Peyer's patch (tissue), 4 donors: ENCODE results near the gene LARGE2. TPM values are rescaled to one million over a fixed set of nuclear protein-coding genes. Genes with fewer than 3 reads are reported as not detected.
A peak's percentile ranks its signal among the peaks of the same experiment; 100 is the strongest.
"Not testable (repeated sequence)": the region's sequence is repeated elsewhere in the genome, so short reads cannot be mapped to it uniquely, and the experiment has no call there.

Source experiments
- DNase-seq, 3 donors: peaks; one replicate each; pipeline ENCODE4 v3.0.0-alpha.2; 2017 to 2019
- H3K27ac ChIP-seq, 4 donors: fragments of 200-600 bp; sonication (generic); one replicate each; pipeline ENCODE4 v1.5.1; 2016 to 2019
- H3K27me3 ChIP-seq, 2 donors: fragments of 200-600 bp; sonication (generic); one replicate each; pipeline ENCODE4 v1.5.1; 2019
- H3K36me3 ChIP-seq, 3 donors: fragments of 200-600 bp; sonication (generic); one replicate each; pipeline ENCODE4 v1.5.1; 2016 to 2019
- H3K4me1 ChIP-seq, 4 donors: fragments of 200-600 bp; sonication (generic); one replicate each; pipeline ENCODE4 v1.5.1; 2016 to 2019
- H3K4me3 ChIP-seq, 4 donors: fragments of 200-600 bp; sonication (generic); 1 replicate in 3 of 4; 2 replicates in 1 of 4; pipeline ENCODE4 v1.5.1; 2016 to 2019; ENCODE audit warnings: mild to moderate bottlenecking in 1 of 4
- H3K9me3 ChIP-seq, 4 donors: fragments of 200-600 bp; sonication (generic); one replicate each; pipeline ENCODE4 v1.5.1; 2016 to 2019; ENCODE audit warnings: mild to moderate bottlenecking in 1 of 4
- POLR2A ChIP-seq, 2 donors: fragments of 450-650 bp; IDR thresholded peaks; one replicate each; pipeline ENCODE4 v1.5.1; 2017; ENCODE audit warnings: antibody characterized with exemption in 2 of 2, mild to moderate bottlenecking in 2 of 2, moderate library complexity in 2 of 2
- total RNA-seq, 4 donors: library from RNA; depleted of rRNA; stranded (reverse); fragments of >200 nt; gene quantifications; one replicate each; pipeline ENCODE4 v1.1.0, GENCODE V29; 2016
- TF ChIP-seq, protein P1 (sequence below), 6 experiments: fragments of 450-650 bp in 4 of 6; fragments of 200-600 bp in 2 of 6; sonication (generic) in 1 of 6; IDR thresholded peaks; one replicate each; pipeline ENCODE4 v1.5.1; 2017 to 2019; ENCODE audit warnings: antibody characterized with exemption in 6 of 6, mild to moderate bottlenecking in 3 of 6, moderate library complexity in 1 of 6

Gene LARGE2
- total RNA-seq, 4 donors from 2014 or later, result 0.83 to 1.6 (median 1.2) TPM; not detected in 1

DNA sequence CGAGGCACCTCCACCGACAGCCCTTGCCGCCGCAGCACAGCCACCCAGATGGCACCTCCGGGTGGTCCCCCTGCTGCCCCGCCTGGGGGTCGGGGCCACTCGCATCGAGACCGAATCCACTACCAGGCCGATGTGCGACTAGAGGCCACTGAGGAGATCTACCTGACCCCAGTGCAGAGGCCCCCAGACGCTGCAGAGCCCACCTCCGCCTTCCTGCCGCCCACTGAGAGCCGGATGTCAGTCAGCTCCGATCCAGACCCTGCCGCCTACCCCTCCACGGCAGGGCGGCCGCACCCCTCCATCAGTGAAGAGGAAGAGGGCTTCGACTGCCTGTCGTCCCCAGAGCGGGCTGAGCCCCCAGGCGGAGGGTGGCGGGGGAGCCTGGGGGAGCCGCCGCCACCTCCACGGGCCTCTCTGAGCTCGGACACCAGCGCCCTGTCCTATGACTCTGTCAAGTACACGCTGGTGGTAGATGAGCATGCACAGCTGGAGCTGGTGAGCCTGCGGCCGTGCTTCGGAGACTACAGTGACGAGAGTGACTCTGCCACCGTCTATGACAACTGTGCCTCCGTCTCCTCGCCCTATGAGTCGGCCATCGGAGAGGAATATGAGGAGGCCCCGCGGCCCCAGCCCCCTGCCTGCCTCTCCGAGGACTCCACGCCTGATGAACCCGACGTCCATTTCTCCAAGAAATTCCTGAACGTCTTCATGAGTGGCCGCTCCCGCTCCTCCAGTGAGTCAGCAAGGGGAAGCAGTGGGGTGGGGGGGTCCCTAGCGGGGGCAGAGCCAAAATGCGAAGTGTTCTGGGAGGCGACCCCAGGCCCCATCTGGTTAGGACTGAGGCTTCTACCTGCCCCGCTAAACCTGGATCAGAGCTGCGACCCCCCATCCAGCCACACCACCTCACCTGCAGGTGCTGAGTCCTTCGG lies 19.7 kb upstream of the LARGE2 start:
- no peak for DNase-seq
- TF ChIP-seq POLR2A (IDR thresholded peaks at IDR 0.05), result no peak
- TF ChIP-seq, protein P1, sequence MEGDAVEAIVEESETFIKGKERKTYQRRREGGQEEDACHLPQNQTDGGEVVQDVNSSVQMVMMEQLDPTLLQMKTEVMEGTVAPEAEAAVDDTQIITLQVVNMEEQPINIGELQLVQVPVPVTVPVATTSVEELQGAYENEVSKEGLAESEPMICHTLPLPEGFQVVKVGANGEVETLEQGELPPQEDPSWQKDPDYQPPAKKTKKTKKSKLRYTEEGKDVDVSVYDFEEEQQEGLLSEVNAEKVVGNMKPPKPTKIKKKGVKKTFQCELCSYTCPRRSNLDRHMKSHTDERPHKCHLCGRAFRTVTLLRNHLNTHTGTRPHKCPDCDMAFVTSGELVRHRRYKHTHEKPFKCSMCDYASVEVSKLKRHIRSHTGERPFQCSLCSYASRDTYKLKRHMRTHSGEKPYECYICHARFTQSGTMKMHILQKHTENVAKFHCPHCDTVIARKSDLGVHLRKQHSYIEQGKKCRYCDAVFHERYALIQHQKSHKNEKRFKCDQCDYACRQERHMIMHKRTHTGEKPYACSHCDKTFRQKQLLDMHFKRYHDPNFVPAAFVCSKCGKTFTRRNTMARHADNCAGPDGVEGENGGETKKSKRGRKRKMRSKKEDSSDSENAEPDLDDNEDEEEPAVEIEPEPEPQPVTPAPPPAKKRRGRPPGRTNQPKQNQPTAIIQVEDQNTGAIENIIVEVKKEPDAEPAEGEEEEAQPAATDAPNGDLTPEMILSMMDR (IDR thresholded peaks at IDR 0.05), result no peak
- H3K4me1 ChIP-seq, result peaks cover 0 to 40% (median 10%) of the 10 kb centered on the region in 4 donors
- no peaks in the 10 kb centered on the region for H3K27me3 ChIP-seq
- H3K4me3 ChIP-seq, result no peak overlapping the region
- H3K36me3 ChIP-seq, result no peaks in the 10 kb centered on the region
- no peaks in the 10 kb centered on the region for H3K9me3 ChIP-seq
- no peak overlapping the region for H3K27ac ChIP-seq

DNA sequence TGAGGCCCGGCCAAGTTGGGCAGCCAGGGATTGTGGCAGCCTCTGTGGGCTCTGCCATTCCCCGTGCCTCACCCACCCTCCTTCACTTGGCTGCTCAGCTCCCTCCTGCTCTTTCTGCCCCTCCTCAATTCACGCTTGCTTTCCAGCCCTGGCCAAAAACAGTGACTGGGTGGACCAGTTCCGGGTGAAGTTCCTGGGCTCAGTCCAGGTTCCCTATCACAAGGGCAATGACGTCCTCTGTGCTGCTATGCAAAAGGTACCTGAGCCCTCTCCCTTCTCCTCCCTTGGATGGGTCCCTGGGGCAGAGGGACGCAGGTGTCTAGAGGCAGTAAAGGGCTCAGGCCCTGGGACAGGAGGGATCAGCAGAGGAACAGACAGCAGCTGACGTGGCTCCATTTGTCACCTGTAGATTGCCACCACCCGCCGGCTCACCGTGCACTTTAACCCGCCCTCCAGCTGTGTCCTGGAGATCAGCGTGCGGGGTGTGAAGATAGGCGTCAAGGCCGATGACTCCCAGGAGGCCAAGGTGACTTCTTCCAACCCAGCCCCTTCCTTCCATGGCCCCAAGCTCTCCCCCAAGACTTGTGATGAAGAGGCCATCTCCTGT lies 18.0 kb upstream of the LARGE2 start:
- peak overlapping the region in 2 of 4 donors; percentile 38 to 50 for H3K27ac ChIP-seq

DNA sequence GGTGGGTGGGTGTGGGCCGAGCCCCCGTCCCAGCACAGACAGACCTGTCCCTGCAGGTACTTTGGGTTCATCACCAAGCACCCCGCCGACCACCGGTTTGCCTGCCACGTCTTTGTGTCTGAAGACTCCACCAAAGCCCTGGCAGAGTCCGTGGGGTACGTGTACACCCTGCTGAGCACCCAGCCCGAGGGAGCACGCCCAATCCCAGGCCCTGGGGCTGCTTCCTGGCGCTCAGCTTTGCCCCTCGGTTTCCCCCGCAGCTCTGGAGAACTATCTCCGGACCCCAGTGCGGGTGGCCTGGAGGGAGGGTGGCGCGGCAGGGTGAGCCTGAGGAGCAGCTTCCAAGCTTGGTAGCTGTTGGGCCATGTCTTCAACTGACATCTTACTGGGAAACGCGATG lies 17.4 kb upstream of the LARGE2 start:
- Histone ChIP-seq H3K9me3 (no peaks in the 10 kb centered on the region), H3K4me3 (no peak overlapping the region), H3K36me3 (peaks cover 0 to 12% (median 0%) of the 10 kb centered on the region in 3 donors), H3K27ac (peak overlapping the region in 1 of 4 donors; percentile 50), H3K4me1 (peaks cover 0 to 31% (median 1%) of the 10 kb centered on the region in 4 donors), H3K27me3 (no peaks in the 10 kb centered on the region)
- no peak for DNase-seq
- no peak for TF ChIP-seq POLR2A (IDR thresholded peaks at IDR 0.05)
- TF ChIP-seq, protein P1 (IDR thresholded peaks at IDR 0.05), result no peak

More for the DNA sequence above, 18.0 kb upstream of the LARGE2 start:
- Histone ChIP-seq H3K4me1 (peaks cover 0 to 35% (median 6%) of the 10 kb centered on the region in 4 donors), H3K27me3 (no peaks in the 10 kb centered on the region), H3K4me3 (no peak overlapping the region), H3K9me3 (no peaks in the 10 kb centered on the region), H3K36me3 (peaks cover 0 to 5% (median 0%) of the 10 kb centered on the region in 3 donors)
- TF ChIP-seq, protein P1 (IDR thresholded peaks at IDR 0.05), result no peak
- TF ChIP-seq POLR2A (IDR thresholded peaks at IDR 0.05), result no peak
- DNase-seq, result peak in 2 of 3 donors; percentile 84

DNA sequence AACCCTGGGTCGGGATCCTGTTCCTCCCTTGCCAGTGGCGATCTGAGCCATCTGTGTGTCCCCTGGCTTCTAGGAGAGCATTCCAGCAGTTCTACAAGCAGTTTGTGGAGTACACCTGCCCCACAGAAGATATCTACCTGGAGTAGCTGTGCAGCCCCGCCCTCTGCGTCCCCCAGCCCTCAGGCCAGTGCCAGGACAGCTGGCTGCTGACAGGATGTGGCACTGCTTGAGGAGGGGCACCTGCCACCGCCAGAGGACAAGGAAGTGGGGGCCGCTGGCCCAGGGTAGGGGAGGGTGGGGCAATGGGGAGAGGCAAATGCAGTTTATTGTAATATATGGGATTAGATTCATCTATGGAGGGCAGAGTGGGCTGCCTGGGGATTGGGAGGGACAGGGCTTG lies 16.9 kb upstream of the LARGE2 start:
- not testable (repeated sequence) for DNase-seq, H3K4me3 ChIP-seq, H3K9me3 ChIP-seq, H3K27ac ChIP-seq, H3K27me3 ChIP-seq
- peaks cover 0 to 16% (median 0%) of the 10 kb centered on the region in 3 donors for H3K36me3 ChIP-seq
- H3K4me1 ChIP-seq, result peaks cover 0 to 27% (median 0%) of the 10 kb centered on the region in 4 donors

DNA sequence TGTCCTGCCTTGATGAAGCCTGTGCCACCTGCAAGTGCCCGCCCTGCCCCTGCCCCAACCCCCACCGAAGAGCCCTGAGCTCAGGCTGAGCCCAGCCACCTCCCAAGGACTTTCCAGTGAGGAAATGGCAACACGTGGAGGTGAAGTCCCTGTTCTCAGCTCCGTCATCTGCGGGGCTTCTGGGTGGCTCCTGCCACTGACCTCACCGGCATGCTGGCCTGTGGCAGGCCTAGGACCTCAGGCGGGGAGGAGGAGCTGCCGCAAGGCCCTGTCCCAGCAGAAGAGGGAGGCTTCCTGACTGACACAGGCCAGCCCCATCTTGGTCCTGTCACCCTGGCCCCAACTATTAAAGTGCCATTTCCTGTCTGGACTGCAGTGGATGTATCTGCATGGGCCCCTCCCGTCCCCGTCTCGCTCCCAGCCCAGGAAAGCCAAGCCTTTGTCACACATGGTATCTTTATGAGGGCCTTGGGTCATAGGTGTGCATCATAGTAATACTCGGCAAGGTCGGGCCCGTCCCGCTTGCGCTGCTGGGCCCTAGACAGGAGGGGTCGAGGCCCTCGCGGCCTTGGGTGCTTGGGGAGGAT lies 16.3 kb upstream of the LARGE2 start:
- Histone ChIP-seq H3K27ac (no peak overlapping the region), H3K4me3 (no peak overlapping the region), H3K4me1 (peaks cover 0 to 21% (median 0%) of the 10 kb centered on the region in 4 donors), H3K27me3 (no peaks in the 10 kb centered on the region), H3K36me3 (peaks cover 0 to 23% (median 0%) of the 10 kb centered on the region in 3 donors), H3K9me3 (no peaks in the 10 kb centered on the region)
- peak in 1 of 3 donors; percentile 63 for DNase-seq
- TF ChIP-seq POLR2A (IDR thresholded peaks at IDR 0.05), result no peak
- TF ChIP-seq, protein P1 (IDR thresholded peaks at IDR 0.05), result no peak
